OCI-LY3 (cell line): Measurements from ENCODE around the gene COLQ.

ENCODE experiments used
- CTCF ChIP-seq: fragments of 200-600, 300-600 bp; sonication (generic); IDR thresholded peaks from 2 replicates; pipeline ENCODE4 v1.5.1; 2014; ENCODE audit warnings: antibody characterized with exemption, low read length, low read depth
- EZH2phosphoT487 ChIP-seq: fragments of 200-600 bp; shearing (Covaris generic); IDR thresholded peaks from 2 replicates; pipeline ENCODE4 v1.6.1; 2018; ENCODE audit warnings: antibody characterized with exemption, mixed run types, low read depth

- no peak for TF ChIP-seq CTCF
- no peak for TF ChIP-seq EZH2phosphoT487
Measured at GRCh38 chr3:15428539-15428938, 93.0 kb downstream of the COLQ start.
